Brain microvascular endothelial cell (primary cell): ENCODE data around the gene SLC19A1.

Experiments used
- DNase-seq: peaks from one replicate; pipeline ENCODE4 v3.0.0-alpha.2; 2020
- H3K27ac ChIP-seq: fragments of 250-450 bp; sonication (Bioruptor Pico); 2 replicates; pipeline ENCODE4 v1.5.1; 2020; ENCODE audit warnings: mild to moderate bottlenecking, moderate library complexity
- H3K27me3 ChIP-seq: fragments of 250-450 bp; sonication (Bioruptor Pico); replicated peaks from 2 replicates; pipeline ENCODE4 v1.5.1; 2020; ENCODE audit warnings: mild to moderate bottlenecking
- H3K36me3 ChIP-seq: fragments of 250-450 bp; sonication (Bioruptor Pico); replicated peaks from 2 replicates; pipeline ENCODE4 v1.5.1; 2020; ENCODE audit warnings: mild to moderate bottlenecking
- H3K4me3 ChIP-seq: 2 replicates; pipeline ENCODE4 v1.5.1; 2011; ENCODE audit warnings: low read depth, mild to moderate bottlenecking, control low read depth, low read length, moderate library complexity
- in situ Hi-C: cut with HindIII; loops from 2 replicates; pipeline ENCODE4 v1.10.0; 2017; ENCODE audit warnings: low sequenced_read_pairs, low pct_ligation_motif_present
- TF ChIP-seq, protein P1 (sequence below): IDR thresholded peaks from 2 replicates; pipeline ENCODE4 v1.5.1; 2011; ENCODE audit warnings: low read depth, mild to moderate bottlenecking, moderate library complexity, low read length, control low read depth, inconsistent platforms; ENCODE audit errors: missing control alignments

SLC19A1 gene

DNA sequence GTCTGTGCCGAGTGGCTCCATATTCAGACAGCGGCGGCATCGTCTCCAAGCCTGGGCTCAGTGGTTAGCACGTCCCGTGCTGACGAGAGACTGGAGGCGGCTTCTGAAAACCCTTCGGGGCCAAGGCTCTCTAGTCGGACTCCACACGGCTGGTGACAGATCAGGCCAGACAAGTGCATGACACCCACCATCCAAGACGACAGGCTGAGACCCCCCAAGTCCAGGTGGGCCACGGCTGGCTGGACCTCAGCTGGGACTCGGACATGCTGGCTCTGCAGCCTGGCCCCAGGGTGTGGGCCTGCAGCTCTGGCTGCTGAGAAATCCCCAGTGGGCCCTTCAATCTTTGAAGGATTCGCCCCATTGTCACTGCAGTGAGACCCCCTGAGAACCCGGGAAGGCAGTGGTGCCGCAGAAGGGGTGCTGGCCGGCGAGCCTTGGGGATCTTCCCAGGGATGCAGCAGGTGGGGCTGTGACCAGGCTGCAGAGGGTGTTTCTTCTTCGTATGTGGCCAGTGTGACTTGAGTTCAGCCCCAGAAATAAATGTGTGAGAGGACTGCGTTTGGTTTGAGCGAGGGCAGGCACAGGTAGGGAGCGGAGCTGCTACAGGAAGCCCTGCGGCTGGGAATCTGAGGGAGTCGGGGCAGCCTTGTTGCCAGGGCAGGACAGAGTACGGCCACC is 15.9 kb upstream of the SLC19A1 start:
- TF ChIP-seq, protein P1, sequence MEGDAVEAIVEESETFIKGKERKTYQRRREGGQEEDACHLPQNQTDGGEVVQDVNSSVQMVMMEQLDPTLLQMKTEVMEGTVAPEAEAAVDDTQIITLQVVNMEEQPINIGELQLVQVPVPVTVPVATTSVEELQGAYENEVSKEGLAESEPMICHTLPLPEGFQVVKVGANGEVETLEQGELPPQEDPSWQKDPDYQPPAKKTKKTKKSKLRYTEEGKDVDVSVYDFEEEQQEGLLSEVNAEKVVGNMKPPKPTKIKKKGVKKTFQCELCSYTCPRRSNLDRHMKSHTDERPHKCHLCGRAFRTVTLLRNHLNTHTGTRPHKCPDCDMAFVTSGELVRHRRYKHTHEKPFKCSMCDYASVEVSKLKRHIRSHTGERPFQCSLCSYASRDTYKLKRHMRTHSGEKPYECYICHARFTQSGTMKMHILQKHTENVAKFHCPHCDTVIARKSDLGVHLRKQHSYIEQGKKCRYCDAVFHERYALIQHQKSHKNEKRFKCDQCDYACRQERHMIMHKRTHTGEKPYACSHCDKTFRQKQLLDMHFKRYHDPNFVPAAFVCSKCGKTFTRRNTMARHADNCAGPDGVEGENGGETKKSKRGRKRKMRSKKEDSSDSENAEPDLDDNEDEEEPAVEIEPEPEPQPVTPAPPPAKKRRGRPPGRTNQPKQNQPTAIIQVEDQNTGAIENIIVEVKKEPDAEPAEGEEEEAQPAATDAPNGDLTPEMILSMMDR: no peak
- DNase-seq: no peak
- no peaks in the 10 kb centered on the region for H3K27me3 ChIP-seq

GRCh38 chr21:45557616-45558043 is 15.4 kb upstream of the SLC19A1 start:
- TF ChIP-seq, protein P1: no peak
- no peak for DNase-seq
- no peaks in the 10 kb centered on the region for H3K27me3 ChIP-seq
- in situ Hi-C loops: no loop called here
- H3K36me3 ChIP-seq: no peaks in the 10 kb centered on the region
- H3K4me3 ChIP-seq: no peak overlapping the region
- H3K27ac ChIP-seq: no peak overlapping the region

More for the DNA sequence above, 15.9 kb upstream of the SLC19A1 start:
- H3K27ac ChIP-seq: no peak overlapping the region
- in situ Hi-C loops: no loop called here
- no peak overlapping the region for H3K4me3 ChIP-seq
- no peaks in the 10 kb centered on the region for H3K36me3 ChIP-seq

DNA sequence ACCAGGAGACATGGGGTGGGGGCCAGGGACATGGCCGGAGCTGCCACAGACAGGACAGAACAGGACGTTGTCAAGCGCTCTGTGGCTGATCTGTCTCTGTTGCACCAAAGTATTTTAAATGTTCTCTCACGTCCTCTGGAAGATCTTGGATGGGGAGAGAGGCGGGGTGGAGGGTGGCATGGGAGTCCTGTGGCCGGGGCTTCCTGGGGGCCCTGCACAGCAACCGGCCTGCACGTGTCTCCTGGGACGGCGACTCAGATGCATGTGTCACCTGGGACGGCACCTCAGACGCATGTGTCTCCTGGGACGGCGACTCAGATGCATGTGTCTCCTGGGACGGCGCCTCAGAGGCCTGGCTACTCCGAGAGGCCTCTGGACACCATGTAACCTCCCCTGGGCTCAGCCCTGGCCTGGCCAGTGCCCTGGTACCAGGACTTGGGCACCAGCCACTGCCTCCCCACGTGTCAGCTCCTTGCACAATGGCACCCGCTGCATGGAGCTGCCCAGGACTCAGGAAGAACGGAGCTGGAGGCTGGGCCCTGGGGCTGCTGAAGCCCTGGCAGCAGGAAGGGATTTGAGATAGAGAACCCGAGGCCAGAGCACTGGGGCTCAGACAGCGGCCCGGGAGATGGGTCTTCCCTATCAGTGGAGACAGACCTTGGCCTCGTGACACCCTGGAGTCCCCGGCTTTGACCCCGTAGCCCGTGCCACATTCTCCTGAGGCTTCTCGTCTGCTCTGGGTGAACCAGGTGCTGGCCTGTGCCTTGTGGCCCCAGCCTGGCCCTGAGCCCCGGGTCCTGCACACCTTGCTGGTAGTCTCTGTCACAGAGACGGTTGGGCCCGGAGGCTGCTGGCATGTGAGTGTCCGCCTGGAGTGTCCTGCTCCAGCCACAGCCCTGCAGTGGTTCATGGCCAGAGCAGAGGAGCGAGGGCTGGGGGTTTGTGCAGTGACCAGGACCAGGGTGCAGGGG is 14.7 kb upstream of the SLC19A1 start:
- TF ChIP-seq, protein P1: no peak
- no peak for DNase-seq
- no peaks in the 10 kb centered on the region for H3K36me3 ChIP-seq
- in situ Hi-C loops: no loop called here
- no peak overlapping the region for H3K27ac ChIP-seq
- H3K4me3 ChIP-seq: no peak overlapping the region
- no peaks in the 10 kb centered on the region for H3K27me3 ChIP-seq

DNA sequence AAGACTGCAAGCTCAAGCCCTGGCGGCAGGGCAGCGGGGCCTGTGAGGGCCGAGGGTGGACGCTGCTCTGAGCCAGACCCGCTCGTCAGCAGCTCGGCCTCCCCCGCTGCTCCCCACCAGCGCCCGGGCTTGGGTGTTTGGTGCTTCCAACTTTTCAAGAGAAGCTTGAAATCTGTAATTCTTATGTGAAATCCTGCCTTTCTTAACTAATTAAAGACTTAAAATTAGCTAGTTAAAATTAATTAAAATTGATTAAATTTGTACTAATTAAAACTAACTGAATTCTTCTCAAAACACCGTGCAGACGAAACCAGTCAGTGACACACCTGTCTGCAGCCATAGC is 14.0 kb upstream of the SLC19A1 start:
- TF ChIP-seq, protein P1: no peak
- no peak overlapping the region for H3K27ac ChIP-seq
- no peaks in the 10 kb centered on the region for H3K36me3 ChIP-seq
- no peak for DNase-seq
- in situ Hi-C loops: no loop called here
- peak overlapping the region; percentile 53 for H3K4me3 ChIP-seq
- no peaks in the 10 kb centered on the region for H3K27me3 ChIP-seq

DNA sequence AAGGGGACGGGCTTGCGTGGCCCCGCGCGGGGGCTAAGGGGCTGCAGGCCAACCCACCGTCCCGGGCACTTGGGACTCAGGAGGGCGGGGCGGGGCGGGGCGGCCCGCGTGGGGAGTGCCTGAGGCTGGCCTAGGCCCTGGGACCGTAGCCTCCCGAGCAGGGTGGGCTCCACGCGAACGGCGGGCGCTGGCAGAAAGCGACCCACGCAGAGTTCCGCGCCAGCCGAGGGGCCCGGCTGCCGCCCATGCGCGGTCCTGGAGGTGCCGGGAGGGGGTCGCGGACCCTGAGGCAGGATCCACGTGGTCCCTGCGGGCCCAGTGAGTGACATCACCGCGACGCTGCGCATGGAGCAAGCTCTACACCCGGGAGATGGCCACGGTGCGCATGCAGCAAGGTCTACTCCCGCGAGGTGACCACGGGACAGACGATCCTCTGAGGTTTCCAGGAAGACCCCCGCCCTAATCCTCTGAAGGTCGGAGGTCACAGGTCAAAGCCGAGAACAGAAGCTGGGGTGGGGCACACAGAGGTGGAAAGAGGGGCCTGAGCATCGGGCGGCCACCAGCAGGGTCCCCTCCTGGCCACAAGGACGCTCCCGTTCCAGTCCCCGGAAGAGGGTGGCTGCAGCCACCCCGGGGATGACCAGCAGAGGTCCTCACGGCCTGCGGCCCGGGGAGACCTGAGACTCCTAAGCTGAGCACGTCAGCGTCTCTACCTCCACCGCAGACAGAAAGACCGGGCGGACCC is 13.5 kb upstream of the SLC19A1 start:
- Histone ChIP-seq H3K36me3 (no peaks in the 10 kb centered on the region), H3K27me3 (no peaks in the 10 kb centered on the region), H3K4me3 (peak overlapping the region; percentile 53), H3K27ac (peak overlapping the region; percentile 46)
- TF ChIP-seq, protein P1: peak; percentile 99
- in situ Hi-C loops: no loop called here
- peak; percentile 62 for DNase-seq
